ENCODE results near the gene OLFM2. TPM values are rescaled to one million over a fixed set of nuclear protein-coding genes. Genes with fewer than 3 reads are reported as not detected.

OLFM2 gene
- total RNA-seq, 1 experiment from 2014 or later = 106 TPM

GRCh38 chr19:9865732-9866501 is 70.4 kb downstream of the OLFM2 start:
- ChIA-PET CTCF (interaction anchor here (0.7 kb wide), 1 partner anchor 168 kb away, joined by 6 read pairs; no protein-coding TSS in a partner anchor), POLR2A (ENCODE audit: low non-redundant PET) (interaction anchor here (0.6 kb wide), 1 partner anchor 1922 kb away, joined by 3 read pairs; no protein-coding TSS in a partner anchor)
- Histone ChIP-seq H3K36me3 (ENCODE audit: insufficient read depth, low read length, poor library complexity, severe bottlenecking) (no peaks in the 10 kb centered on the region), H3K4me1 (ENCODE audit: insufficient read depth, low read length, poor library complexity, severe bottlenecking) (peaks cover 22% of the 10 kb centered on the region), H3K9me3 (ENCODE audit: low read depth, low read length, poor library complexity, severe bottlenecking) (no peaks in the 10 kb centered on the region), H3K4me3 (ENCODE audit: low read depth, low read length, poor library complexity, severe bottlenecking) (no peak overlapping the region), H3K27ac (ENCODE audit: low read depth, low read length, poor library complexity, severe bottlenecking) (no peak overlapping the region), H3K27me3 (replicated peaks; ENCODE audit: insufficient read depth, low read depth, low read length, poor library complexity) (no peaks in the 10 kb centered on the region)
- no peak for TF ChIP-seq EZH2 (IDR thresholded peaks at IDR 0.05; ENCODE audit: borderline replicate concordance, low read depth, low read length, poor library complexity, severe bottlenecking)
- no peak for TF ChIP-seq CTCF (conservative IDR thresholded peaks at IDR 0.05; ENCODE audit: low read depth, low read length)
- DNase-seq (ENCODE audit: low spot score) = peak; percentile 83
- intact Hi-C loops (cut with micrococcal nuclease; ENCODE audit: unreplicated experiment) = no loop called here
- BruUV-seq (replicated peaks) = no TSS peak

- H3K9me3 ChIP-seq (ENCODE audit: low read depth, low read length, poor library complexity, severe bottlenecking) = no peaks in the 10 kb centered on the region
- no peak for DNase-seq (ENCODE audit: low spot score)
- H3K27me3 ChIP-seq (replicated peaks; ENCODE audit: insufficient read depth, low read depth, low read length, poor library complexity) = no peaks in the 10 kb centered on the region
- TF ChIP-seq EZH2 (IDR thresholded peaks at IDR 0.05; ENCODE audit: borderline replicate concordance, low read depth, low read length, poor library complexity, severe bottlenecking) (no peak), CTCF (conservative IDR thresholded peaks at IDR 0.05; ENCODE audit: low read depth, low read length) (no peak)
- intact Hi-C loops (cut with micrococcal nuclease; ENCODE audit: unreplicated experiment) = no loop called here
- peaks cover 22% of the 10 kb centered on the region for H3K4me1 ChIP-seq (ENCODE audit: insufficient read depth, low read length, poor library complexity, severe bottlenecking)
- CTCF ChIA-PET = no interaction called here
- POLR2A ChIA-PET (ENCODE audit: low non-redundant PET) = interaction anchor here (0.6 kb wide), 1 partner anchor 217 kb away, joined by 4 read pairs; no protein-coding TSS in a partner anchor
- no peak overlapping the region for H3K27ac ChIP-seq (ENCODE audit: low read depth, low read length, poor library complexity, severe bottlenecking)
- BruUV-seq (replicated peaks) = no TSS peak
- no peak overlapping the region for H3K4me3 ChIP-seq (ENCODE audit: low read depth, low read length, poor library complexity, severe bottlenecking)
- H3K36me3 ChIP-seq (ENCODE audit: insufficient read depth, low read length, poor library complexity, severe bottlenecking) = no peaks in the 10 kb centered on the region
These were observed 72.6 kb downstream of the OLFM2 start for GRCh38 chr19:9863759-9864158.

GRCh38 chr19:9862938-9863337 is 73.4 kb downstream of the OLFM2 start:
- POLR2A ChIA-PET (ENCODE audit: low non-redundant PET) = interaction anchor here (0.6 to 0.7 kb wide), 2 partner anchors 218 to 569 kb away, joined by 3 to 4 read pairs; no protein-coding TSS in a partner anchor
- Histone ChIP-seq H3K27me3 (replicated peaks; ENCODE audit: insufficient read depth, low read depth, low read length, poor library complexity) (no peaks in the 10 kb centered on the region), H3K27ac (ENCODE audit: low read depth, low read length, poor library complexity, severe bottlenecking) (no peak overlapping the region), H3K4me3 (ENCODE audit: low read depth, low read length, poor library complexity, severe bottlenecking) (no peak overlapping the region), H3K36me3 (ENCODE audit: insufficient read depth, low read length, poor library complexity, severe bottlenecking) (no peaks in the 10 kb centered on the region), H3K4me1 (ENCODE audit: insufficient read depth, low read length, poor library complexity, severe bottlenecking) (peaks cover 22% of the 10 kb centered on the region), H3K9me3 (ENCODE audit: low read depth, low read length, poor library complexity, severe bottlenecking) (no peaks in the 10 kb centered on the region)
- DNase-seq (ENCODE audit: low spot score) = no peak
- intact Hi-C loops (cut with micrococcal nuclease; ENCODE audit: unreplicated experiment) = no loop called here
- TF ChIP-seq CTCF (conservative IDR thresholded peaks at IDR 0.05; ENCODE audit: low read depth, low read length) (no peak), EZH2 (IDR thresholded peaks at IDR 0.05; ENCODE audit: borderline replicate concordance, low read depth, low read length, poor library complexity, severe bottlenecking) (no peak)
- CTCF ChIA-PET = no interaction called here
- BruUV-seq (replicated peaks) = no TSS peak
